Endometrial microvascular endothelial cells (primary cell): ENCODE results near the gene SKIC3. TPM values are rescaled to one million over a fixed set of nuclear protein-coding genes. Genes with fewer than 3 reads are reported as not detected.

Experiments used
- in situ Hi-C: cut with HindIII; loops from 2 replicates; pipeline ENCODE4 v1.10.0; 2017; ENCODE audit warnings: low sequenced_read_pairs, low pct_unique_long_range_greater_than_20kb; ENCODE audit errors: inconsistent ontology term
- total RNA-seq: library from RNA; depleted of rRNA; stranded (reverse); fragments of >200 nt; gene quantifications from one replicate; pipeline ENCODE4 v1.2.3, GENCODE V29; 2015; ENCODE audit errors: inconsistent ontology term

Gene SKIC3
- total RNA-seq, 1 donor from 2014 or later: 83.2 TPM

- in situ Hi-C loops: no loop called here
Observed at GRCh38 chr5:95533761-95534160, 21.0 kb downstream of the SKIC3 start.

GRCh38 chr5:95533106-95533505 is 21.7 kb downstream of the SKIC3 start:
- in situ Hi-C loops: no loop called here

- in situ Hi-C loops: no loop called here
Observed at GRCh38 chr5:95532415-95532814, 22.4 kb downstream of the SKIC3 start.

GRCh38 chr5:95531491-95531890 is 23.3 kb downstream of the SKIC3 start:
- in situ Hi-C loops: no loop called here

- in situ Hi-C loops: no loop called here
Observed at GRCh38 chr5:95530416-95530815, 24.4 kb downstream of the SKIC3 start.

GRCh38 chr5:95528565-95528964 is 26.2 kb downstream of the SKIC3 start:
- in situ Hi-C loops: no loop called here

- in situ Hi-C loops: no loop called here
Observed at GRCh38 chr5:95526871-95527270, 27.9 kb downstream of the SKIC3 start.

- in situ Hi-C loops: no loop called here
Observed at GRCh38 chr5:95524423-95524822, 30.4 kb downstream of the SKIC3 start.

GRCh38 chr5:95520206-95520605 is 34.6 kb downstream of the SKIC3 start:
- in situ Hi-C loops: no loop called here

- in situ Hi-C loops: no loop called here
Observed at GRCh38 chr5:95519681-95520080, 35.1 kb downstream of the SKIC3 start.

- in situ Hi-C loops: no loop called here
Observed at GRCh38 chr5:95519151-95519550, 35.6 kb downstream of the SKIC3 start.

- in situ Hi-C loops: no loop called here
Observed at GRCh38 chr5:95518417-95518816, 36.4 kb downstream of the SKIC3 start.

- in situ Hi-C loops: no loop called here
Observed at GRCh38 chr5:95511606-95512005, 43.2 kb downstream of the SKIC3 start.

GRCh38 chr5:95508550-95508949 is 46.2 kb downstream of the SKIC3 start:
- in situ Hi-C loops: no loop called here

Other genes starting within 250 kb of the SKIC3 start
- not detected for gene FAM81B, start 163.6 kb downstream of the SKIC3 start, total RNA-seq
- 7.5 TPM for gene ARSK, start 124 bp upstream of the SKIC3 start, total RNA-seq
- 0.84 TPM for gene GPR150, start 65.1 kb upstream of the SKIC3 start, total RNA-seq
- 0.84 TPM for gene RFESD, start 91.8 kb upstream of the SKIC3 start, total RNA-seq
- not detected for gene SPATA9, start 128.0 kb upstream of the SKIC3 start, total RNA-seq
- gene RHOBTB3, start 176.4 kb upstream of the SKIC3 start, total RNA-seq: 92.9 TPM